NCI-H524 (cell line): Measurements from ENCODE around the gene EPB42.

Source experiments
- DNase-seq, 2 experiments: peaks; one replicate each; lab custom pipeline; 2025; lab: John Stamatoyannopoulos, UW

Gene EPB42

GRCh38 chr15:43220991-43221403 is at the start of gene EPB42:
Gene EPB42, minus strand, starts transcription at chr15:43221018. Its CDS starts 193 bp downstream, at chr15:43220825.
- DNase-seq = no peak

DNA sequence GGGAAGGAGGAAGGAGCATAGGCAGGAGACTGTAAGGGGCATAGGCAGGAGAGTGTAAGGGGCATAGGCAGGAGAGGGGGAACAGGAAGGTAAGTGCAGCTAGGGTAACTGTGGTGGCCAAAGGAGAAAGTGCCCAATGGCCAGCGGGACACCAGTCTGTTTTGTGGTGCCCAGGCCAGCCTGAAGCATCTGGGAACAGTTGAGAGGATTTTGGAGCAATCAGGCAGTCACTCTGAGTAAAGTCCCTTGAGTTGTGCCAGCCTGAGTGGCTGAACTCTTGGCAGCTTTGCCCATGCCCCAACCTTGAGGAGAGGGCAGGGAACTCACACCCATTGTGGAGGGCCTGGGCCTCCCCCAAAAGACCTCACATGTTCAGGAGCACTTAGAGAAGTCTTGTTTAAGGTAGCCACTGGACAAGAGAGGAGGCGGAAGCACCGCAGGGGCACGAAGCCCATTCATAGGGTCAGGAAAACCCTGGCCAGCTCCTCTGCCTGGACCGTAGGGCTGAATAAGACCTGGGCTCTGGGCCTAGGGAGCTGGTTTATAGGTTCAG is 49.4 kb upstream of the EPB42 start:
- DNase-seq = no peak

GRCh38 chr15:43268111-43269105 is 47.6 kb upstream of the EPB42 start:
- peak in 1 of 2 experiments; percentile 10 for DNase-seq

- DNase-seq = no peak
Observed at GRCh38 chr15:43267439-43267838, 46.6 kb upstream of the EPB42 start.

GRCh38 chr15:43266834-43267233 is 46.0 kb upstream of the EPB42 start, which contains the start of gene TGM5:
Gene TGM5, minus strand, starts transcription at chr15:43266928. Its CDS starts 79 bp downstream, at chr15:43266849.
- DNase-seq = no peak

GRCh38 chr15:43266386-43266785 is 45.6 kb upstream of the EPB42 start:
- no peak for DNase-seq

- DNase-seq = no peak
Observed at GRCh38 chr15:43260011-43260615, 39.3 kb upstream of the EPB42 start.

GRCh38 chr15:43258781-43259180 is 38.0 kb upstream of the EPB42 start:
- DNase-seq = no peak

GRCh38 chr15:43256341-43256740 is 35.5 kb upstream of the EPB42 start:
- no peak for DNase-seq

DNA sequence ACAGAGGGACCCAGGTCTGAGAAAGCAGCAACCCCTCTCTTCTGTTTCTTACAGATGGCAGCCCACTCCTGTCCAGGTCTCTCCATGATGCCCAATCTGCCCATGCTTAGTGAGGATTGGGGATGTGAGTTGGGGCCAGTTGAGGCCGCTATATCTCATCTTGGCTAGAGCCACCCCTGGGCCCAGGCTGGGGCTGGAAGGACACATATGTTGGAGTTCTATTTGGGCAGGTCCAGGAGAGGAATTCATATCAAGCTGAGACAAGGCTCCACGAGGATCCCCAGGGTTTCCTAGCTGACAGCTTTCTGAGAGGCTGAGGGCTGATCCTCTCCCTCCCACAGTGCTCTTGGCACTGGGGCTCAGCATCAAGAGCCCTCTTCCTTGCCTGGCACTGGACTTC is 34.6 kb upstream of the EPB42 start:
- DNase-seq = no peak

- DNase-seq = no peak
Observed at GRCh38 chr15:43253431-43254403, 32.9 kb upstream of the EPB42 start.

DNA sequence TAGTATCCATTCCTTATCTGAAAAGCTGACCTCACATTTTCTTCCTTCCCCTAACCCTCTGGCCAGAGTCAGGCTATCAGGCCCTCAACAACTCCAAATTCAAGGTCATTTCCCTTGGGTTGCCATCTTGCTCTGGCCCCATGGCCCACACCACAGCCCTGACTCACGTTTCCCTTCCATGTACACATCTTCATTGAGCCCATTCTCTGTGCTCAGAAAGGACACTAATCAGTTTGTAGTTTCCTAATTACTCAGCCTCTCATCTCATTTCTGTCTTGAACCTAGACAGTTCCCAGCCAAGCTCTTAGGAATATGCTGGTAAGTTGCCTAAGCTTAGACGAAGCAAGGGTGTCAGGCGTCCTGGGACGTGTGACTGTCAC is 31.0 kb upstream of the EPB42 start:
- DNase-seq = no peak

DNA sequence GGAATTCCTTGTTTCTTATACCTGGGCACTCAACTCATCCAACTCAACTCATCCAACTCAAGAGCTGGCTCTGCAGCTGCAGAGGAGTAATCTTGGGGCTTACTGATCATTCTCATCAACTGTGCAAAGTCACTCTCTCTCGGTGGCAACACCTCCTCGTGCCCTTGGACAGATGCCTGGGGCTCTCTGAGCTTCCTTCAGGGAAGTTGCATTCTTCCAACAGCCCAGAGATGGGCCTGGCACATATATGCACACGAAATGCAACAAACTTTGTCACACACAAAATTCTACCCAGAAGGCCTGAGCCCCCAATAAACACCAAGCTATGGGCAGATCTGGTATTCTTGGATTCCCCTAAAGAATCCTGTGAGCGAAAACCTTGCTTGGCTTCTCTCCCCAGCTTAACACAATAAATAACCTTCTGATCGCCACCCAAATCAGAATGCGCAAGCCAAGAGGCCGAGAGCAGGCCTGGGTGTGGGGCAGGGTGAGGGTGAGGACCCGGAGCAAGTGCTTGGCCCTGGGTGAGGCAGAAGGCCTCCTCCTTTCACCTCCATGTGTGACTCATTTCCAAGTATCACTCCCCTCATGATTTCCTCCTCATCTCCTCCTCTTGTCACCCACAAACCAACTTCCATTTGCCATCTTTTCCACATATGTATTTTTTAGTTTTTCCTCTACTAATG is 30.5 kb upstream of the EPB42 start:
- no peak for DNase-seq

DNA sequence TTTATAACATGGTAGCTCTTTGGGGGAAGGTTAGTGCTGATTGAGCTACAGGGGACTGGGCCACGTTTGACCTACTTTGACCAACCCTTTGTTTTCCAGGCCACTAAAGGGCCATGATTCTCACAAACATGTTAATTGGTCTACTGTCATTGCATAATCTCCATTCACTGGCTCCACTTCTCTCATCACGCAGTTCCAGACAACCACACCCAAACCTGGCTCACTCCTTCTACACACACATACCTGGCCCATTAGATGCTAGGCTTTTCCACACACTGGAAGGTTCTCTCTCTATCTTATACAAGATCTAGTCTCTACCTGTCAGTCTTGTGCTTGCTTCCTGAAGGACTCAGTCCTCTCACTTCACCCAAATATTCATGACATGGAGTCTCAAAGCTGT is 30.0 kb upstream of the EPB42 start:
- no peak for DNase-seq

DNA sequence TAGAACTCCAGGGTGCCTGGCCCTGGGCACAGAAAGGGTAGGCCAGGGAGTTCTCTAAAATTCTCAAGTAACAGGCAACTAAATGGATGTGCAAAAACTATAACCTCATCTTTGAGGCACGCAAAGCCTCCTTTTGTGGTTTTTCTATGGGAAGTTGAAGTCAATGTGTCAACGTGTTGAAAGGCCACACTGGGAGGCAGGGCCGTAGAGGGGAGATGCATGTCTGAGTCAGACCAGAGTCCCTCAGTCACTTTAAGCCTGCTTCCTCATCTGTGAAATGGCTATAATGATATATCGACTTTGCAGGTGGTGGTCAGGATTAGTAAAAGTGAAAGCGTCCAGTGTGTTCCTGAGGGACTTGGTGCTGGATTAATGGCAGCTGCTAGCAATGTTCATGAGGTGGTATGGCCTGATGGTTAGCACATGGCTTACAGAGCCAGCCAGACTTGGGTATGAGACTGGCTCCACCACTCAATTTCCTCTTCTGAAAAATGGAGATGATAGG is 28.9 kb upstream of the EPB42 start:
- DNase-seq = no peak

DNA sequence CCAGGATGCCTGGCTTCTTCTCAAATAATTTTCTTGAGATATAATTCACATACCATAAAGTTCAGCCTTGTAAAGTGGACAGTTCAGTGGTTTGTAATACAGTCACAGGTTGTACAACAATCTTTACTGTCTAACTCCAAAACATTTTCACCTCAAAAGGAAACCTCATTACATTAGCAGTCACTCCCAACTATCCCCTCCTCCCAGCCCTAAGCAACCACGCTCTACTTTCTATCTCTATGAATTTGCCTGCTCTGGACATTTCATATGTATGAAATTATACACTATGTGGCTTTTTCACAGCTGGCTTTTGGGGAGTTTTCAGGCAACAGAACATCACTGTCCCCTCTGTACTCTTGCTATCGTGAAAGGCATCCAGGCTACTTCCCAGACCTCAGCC is 28.4 kb upstream of the EPB42 start:
- no peak for DNase-seq

- DNase-seq = no peak
Observed at GRCh38 chr15:43246261-43246774, 25.5 kb upstream of the EPB42 start.

GRCh38 chr15:43244092-43244491 is 23.3 kb upstream of the EPB42 start:
- no peak for DNase-seq

DNA sequence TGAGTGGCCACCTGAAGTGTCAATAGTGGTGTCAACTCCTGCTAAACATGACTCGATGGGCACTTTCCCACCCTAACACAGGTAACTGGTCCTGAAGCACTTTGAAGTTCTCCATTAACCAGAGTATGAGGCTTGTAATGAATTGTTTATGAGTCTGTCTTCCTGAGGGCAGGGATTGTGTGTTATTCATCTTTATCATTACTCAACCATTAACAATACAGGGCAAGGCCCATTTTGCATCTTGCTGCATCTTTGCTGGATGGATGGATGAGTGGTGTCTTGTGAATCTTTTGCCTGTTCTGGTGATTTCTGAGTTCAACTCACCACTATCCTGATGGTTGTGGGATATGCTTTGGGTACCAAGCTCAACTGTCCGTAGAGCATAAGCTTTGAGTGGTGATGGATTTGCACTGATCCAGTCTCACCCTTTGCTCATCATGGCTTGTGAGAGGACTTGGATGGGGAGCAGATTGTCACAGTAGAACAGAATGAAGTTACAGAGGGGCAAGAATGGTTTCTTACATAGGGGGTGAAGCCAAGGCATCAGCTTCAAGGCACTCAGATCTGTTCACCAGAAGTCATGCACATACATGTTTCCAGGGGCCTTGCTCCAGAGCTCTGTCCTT is 22.3 kb upstream of the EPB42 start:
- no peak for DNase-seq

- DNase-seq = no peak
Observed at GRCh38 chr15:43242616-43243015, 21.8 kb upstream of the EPB42 start.
